Measurements from ENCODE around the gene ARHGDIG.

- TF ChIP-seq, protein P1, sequence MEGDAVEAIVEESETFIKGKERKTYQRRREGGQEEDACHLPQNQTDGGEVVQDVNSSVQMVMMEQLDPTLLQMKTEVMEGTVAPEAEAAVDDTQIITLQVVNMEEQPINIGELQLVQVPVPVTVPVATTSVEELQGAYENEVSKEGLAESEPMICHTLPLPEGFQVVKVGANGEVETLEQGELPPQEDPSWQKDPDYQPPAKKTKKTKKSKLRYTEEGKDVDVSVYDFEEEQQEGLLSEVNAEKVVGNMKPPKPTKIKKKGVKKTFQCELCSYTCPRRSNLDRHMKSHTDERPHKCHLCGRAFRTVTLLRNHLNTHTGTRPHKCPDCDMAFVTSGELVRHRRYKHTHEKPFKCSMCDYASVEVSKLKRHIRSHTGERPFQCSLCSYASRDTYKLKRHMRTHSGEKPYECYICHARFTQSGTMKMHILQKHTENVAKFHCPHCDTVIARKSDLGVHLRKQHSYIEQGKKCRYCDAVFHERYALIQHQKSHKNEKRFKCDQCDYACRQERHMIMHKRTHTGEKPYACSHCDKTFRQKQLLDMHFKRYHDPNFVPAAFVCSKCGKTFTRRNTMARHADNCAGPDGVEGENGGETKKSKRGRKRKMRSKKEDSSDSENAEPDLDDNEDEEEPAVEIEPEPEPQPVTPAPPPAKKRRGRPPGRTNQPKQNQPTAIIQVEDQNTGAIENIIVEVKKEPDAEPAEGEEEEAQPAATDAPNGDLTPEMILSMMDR (IDR thresholded peaks at IDR 0.05) = no peak
- TF ChIP-seq EP300 (IDR thresholded peaks at IDR 0.05) = no peak
Measured at GRCh38 chr16:245105-245504, 35.3 kb upstream of the ARHGDIG start.
